C1 segment of cervical spinal cord (tissue), 14 donors: ENCODE results near the gene BAHD1.

Experiments
- DNase-seq, 14 donors: peaks; one replicate each; lab custom pipeline; 2025; lab: John Stamatoyannopoulos, UW

Gene BAHD1

GRCh38 chr15:40466426-40467260, 25.9 kb downstream of the BAHD1 start:
- no peak for DNase-seq

GRCh38 chr15:40467261-40467615, 26.5 kb downstream of the BAHD1 start:
- no peak for DNase-seq

- DNase-seq: no peak
Observed at GRCh38 chr15:40468898-40469331, 28.2 kb downstream of the BAHD1 start.

GRCh38 chr15:40469776-40470390, 29.1 kb downstream of the BAHD1 start:
- peak in 1 of 14 donors; percentile 28 for DNase-seq

GRCh38 chr15:40470423-40471104, 29.8 kb downstream of the BAHD1 start, which contains the start of gene CHST14:
Gene CHST14, plus strand, starts transcription at chr15:40470984. Its CDS starts 230 bp downstream, at chr15:40471214.
- DNase-seq: peak in 12 of 14 donors; percentile 12 to 78 (median 54)

- DNase-seq: peak in 6 of 14 donors; percentile 11 to 74 (median 59)
Observed at GRCh38 chr15:40471105-40471807, 30.5 kb downstream of the BAHD1 start.

GRCh38 chr15:40471808-40472150, 31.0 kb downstream of the BAHD1 start:
- DNase-seq: no peak

GRCh38 chr15:40472171-40472727, 31.5 kb downstream of the BAHD1 start:
- DNase-seq: no peak

- no peak for DNase-seq
Observed at GRCh38 chr15:40474581-40474980, 33.8 kb downstream of the BAHD1 start.

- DNase-seq: no peak
Observed at GRCh38 chr15:40477642-40478327, 37.0 kb downstream of the BAHD1 start.

GRCh38 chr15:40479024-40479423, 38.3 kb downstream of the BAHD1 start:
- no peak for DNase-seq

GRCh38 chr15:40481341-40482074, 40.8 kb downstream of the BAHD1 start:
- DNase-seq: no peak

- DNase-seq: no peak
Observed at GRCh38 chr15:40483919-40484318, 43.2 kb downstream of the BAHD1 start.

GRCh38 chr15:40486066-40486770, 45.5 kb downstream of the BAHD1 start:
- DNase-seq: no peak

GRCh38 chr15:40487816-40488682, 47.3 kb downstream of the BAHD1 start:
- no peak for DNase-seq

GRCh38 chr15:40489274-40490175, 48.8 kb downstream of the BAHD1 start:
- no peak for DNase-seq

GRCh38 chr15:40493089-40493840, 52.5 kb downstream of the BAHD1 start:
- DNase-seq: no peak
